Neural progenitor cell (in vitro differentiated cells): ENCODE results near the gene SDS.

Experiments used
- EZH2 ChIP-seq: fragments of 200-600 bp; sonication (generic); IDR thresholded peaks from 2 replicates; pipeline ENCODE4 v1.6.1; 2017; ENCODE audit warnings: antibody characterized with exemption, mild to moderate bottlenecking, moderate library complexity
- EZH2phosphoT487 ChIP-seq: fragments of 200-600 bp; sonication (generic); IDR thresholded peaks from 2 replicates; pipeline ENCODE4 v1.6.1; 2017; ENCODE audit warnings: antibody characterized with exemption
- TF ChIP-seq, protein P1 (sequence below): fragments of 200-600 bp; sonication (generic); IDR thresholded peaks from 2 replicates; pipeline ENCODE4 v1.5.1; 2017; ENCODE audit warnings: antibody characterized with exemption, mild to moderate bottlenecking

DNA sequence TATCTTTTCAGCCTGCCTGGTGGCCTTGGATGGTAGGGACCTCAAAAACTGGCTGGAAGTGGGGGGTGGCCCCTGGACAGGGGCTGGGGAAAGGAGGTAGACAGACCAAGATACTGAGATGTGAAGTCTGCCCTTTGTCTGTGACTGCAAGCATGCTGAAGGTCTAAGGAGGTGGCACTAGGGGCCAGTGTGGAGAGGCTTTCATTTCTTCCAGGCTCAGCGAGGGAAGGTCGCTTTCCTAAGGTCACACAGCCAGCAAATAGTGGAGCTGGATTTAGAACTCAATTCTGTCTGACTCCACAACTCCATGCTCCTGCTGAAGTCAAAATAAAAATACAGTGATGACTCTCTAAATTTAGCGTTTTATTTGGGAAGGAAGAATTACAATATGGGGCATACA is 56.6 kb downstream of the SDS start:
- TF ChIP-seq EZH2 (no peak), EZH2phosphoT487 (no peak)
- TF ChIP-seq, protein P1, sequence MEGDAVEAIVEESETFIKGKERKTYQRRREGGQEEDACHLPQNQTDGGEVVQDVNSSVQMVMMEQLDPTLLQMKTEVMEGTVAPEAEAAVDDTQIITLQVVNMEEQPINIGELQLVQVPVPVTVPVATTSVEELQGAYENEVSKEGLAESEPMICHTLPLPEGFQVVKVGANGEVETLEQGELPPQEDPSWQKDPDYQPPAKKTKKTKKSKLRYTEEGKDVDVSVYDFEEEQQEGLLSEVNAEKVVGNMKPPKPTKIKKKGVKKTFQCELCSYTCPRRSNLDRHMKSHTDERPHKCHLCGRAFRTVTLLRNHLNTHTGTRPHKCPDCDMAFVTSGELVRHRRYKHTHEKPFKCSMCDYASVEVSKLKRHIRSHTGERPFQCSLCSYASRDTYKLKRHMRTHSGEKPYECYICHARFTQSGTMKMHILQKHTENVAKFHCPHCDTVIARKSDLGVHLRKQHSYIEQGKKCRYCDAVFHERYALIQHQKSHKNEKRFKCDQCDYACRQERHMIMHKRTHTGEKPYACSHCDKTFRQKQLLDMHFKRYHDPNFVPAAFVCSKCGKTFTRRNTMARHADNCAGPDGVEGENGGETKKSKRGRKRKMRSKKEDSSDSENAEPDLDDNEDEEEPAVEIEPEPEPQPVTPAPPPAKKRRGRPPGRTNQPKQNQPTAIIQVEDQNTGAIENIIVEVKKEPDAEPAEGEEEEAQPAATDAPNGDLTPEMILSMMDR, result no peak
